ENCODE results near the gene MYEF2.

The MYEF2 gene

DNA sequence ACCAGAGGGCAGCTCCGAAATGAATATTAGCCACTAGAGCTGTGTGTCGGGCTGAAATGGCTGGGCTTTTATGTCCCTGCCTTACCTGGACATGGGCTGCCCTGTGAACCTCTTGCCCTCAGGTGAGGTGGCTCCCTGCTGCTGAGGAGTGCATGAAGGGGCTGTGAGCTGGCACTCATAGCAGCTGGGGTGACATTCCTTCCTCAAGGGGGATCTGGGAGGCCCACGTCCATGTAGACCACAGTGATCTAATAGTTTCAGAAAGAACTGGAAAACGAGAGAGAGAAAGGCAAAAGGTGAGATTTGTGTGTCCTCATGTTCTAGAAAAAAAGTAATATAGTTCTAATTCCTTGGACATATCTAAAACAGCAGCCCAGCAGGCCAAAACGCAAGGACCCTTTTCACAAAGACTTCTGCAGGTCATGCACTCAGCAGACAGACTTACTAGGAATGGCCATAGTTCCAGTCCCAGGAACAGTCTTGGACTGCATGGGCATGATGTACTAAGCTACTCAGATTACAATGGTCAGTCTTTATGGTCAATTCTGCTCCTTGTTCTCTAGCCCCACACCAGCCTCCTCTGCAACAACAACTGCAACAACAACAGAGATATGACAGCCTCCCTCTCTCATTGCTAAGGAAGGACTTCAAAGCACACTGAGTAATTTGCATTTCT is 68.1 kb downstream of the MYEF2 start:
- Histone ChIP-seq H4K91ac (ENCODE audit: low read depth, low read length, poor library complexity) (no peak overlapping the region), H2AK5ac (ENCODE audit: low read depth, low read length) (no peak overlapping the region), H3K4me2 (ENCODE audit: insufficient read depth, low read length, poor library complexity, severe bottlenecking) (no peak overlapping the region), H3K23ac (ENCODE audit: low read depth, low read length, poor library complexity) (peak overlapping the region; percentile 18), H3K4ac (ENCODE audit: low read length) (no peak overlapping the region), H3K79me1 (ENCODE audit: low read depth, low read length) (no peaks in the 10 kb centered on the region), H2BK120ac (ENCODE audit: low read depth, low read length) (no peak overlapping the region), H3K18ac (ENCODE audit: low read length) (no peak overlapping the region), H3K14ac (ENCODE audit: low read length) (no peak overlapping the region), H3K9ac (ENCODE audit: low read depth, low read length, poor library complexity) (no peak overlapping the region), H4K8ac (ENCODE audit: low read depth, low read length) (no peak overlapping the region), H2BK5ac (ENCODE audit: low read length) (no peak overlapping the region), H2BK15ac (ENCODE audit: low read length) (no peak overlapping the region), H2BK12ac (ENCODE audit: low read length) (no peak overlapping the region), H3K27ac (replicated peaks; ENCODE audit: low read length) (no peak overlapping the region), H3K4me1 (ENCODE audit: control insufficient read depth in 2 of 2, insufficient read depth in 1 of 2, low read depth in 1 of 2, low read length in 2 of 2) (no peaks in the 10 kb centered on the region), H2AFZ (ENCODE audit: low read length) (no peak overlapping the region), H3K9me3 (replicated peaks in 1 of 2; ENCODE audit: control insufficient read depth in 2 of 2, insufficient read depth in 1 of 2, low read depth in 1 of 2, low read length in 2 of 2) (no peaks in the 10 kb centered on the region), H3K36me3 (replicated peaks in 1 of 2; ENCODE audit: control insufficient read depth in 2 of 2, insufficient read depth in 2 of 2, low read length in 2 of 2) (no peaks in the 10 kb centered on the region), H3K27me3 (ENCODE audit: control insufficient read depth in 3 of 3, insufficient read depth in 3 of 3, low read depth in 1 of 3, low read length in 3 of 3) (peaks cover 0 to 9% (median 0%) of the 10 kb centered on the region in 3 experiments), H3K4me3 (ENCODE audit: low read length in 2 of 2) (no peak overlapping the region)
- no CpG with 5 or more reads among the region's 5 CpGs for WGBS, 2 donors (ENCODE audit: extremely low coverage in 2 of 2, insufficient read length in 2 of 2, insufficient replicate concordance in 1 of 2)
- no peak for DNase-seq (ENCODE audit: low spot score)

DNA sequence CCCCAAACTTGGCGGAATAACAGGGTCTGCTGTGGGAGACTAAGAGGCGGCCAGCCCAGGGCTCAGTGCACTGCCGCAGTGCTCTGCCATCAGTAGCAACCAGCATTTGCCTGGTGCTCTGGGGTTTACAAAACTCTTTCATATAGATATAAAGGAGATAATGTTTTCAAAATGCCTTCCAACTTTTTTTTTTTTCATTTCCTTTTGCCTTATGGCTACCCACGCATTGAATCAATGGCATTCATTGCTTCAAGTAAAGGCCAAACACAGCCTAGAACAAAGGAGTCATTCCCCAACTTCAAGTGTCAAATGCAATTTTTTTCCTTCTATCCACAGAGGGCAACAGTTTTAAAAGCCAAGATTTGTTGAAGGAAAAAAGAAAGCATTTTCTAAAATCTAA is 68.9 kb downstream of the MYEF2 start:
- Histone ChIP-seq H3K36me3 (replicated peaks in 1 of 2; ENCODE audit: control insufficient read depth in 2 of 2, insufficient read depth in 2 of 2, low read length in 2 of 2) (no peaks in the 10 kb centered on the region), H2BK5ac (ENCODE audit: low read length) (no peak overlapping the region), H2BK15ac (ENCODE audit: low read length) (no peak overlapping the region), H3K18ac (ENCODE audit: low read length) (no peak overlapping the region), H2AFZ (ENCODE audit: low read length) (no peak overlapping the region), H3K23ac (ENCODE audit: low read depth, low read length, poor library complexity) (no peak overlapping the region), H3K27me3 (ENCODE audit: control insufficient read depth in 3 of 3, insufficient read depth in 3 of 3, low read depth in 1 of 3, low read length in 3 of 3) (peaks cover 0 to 9% (median 0%) of the 10 kb centered on the region in 3 experiments), H3K79me1 (ENCODE audit: low read depth, low read length) (no peaks in the 10 kb centered on the region), H2BK120ac (ENCODE audit: low read depth, low read length) (no peak overlapping the region), H3K4me1 (ENCODE audit: control insufficient read depth in 2 of 2, insufficient read depth in 1 of 2, low read depth in 1 of 2, low read length in 2 of 2) (no peaks in the 10 kb centered on the region), H2AK5ac (ENCODE audit: low read depth, low read length) (no peak overlapping the region), H4K8ac (ENCODE audit: low read depth, low read length) (no peak overlapping the region), H3K27ac (replicated peaks; ENCODE audit: low read length) (no peak overlapping the region), H4K91ac (ENCODE audit: low read depth, low read length, poor library complexity) (no peak overlapping the region), H3K14ac (ENCODE audit: low read length) (no peak overlapping the region), H3K9me3 (replicated peaks in 1 of 2; ENCODE audit: control insufficient read depth in 2 of 2, insufficient read depth in 1 of 2, low read depth in 1 of 2, low read length in 2 of 2) (no peaks in the 10 kb centered on the region), H3K9ac (ENCODE audit: low read depth, low read length, poor library complexity) (no peak overlapping the region), H3K4me2 (ENCODE audit: insufficient read depth, low read length, poor library complexity, severe bottlenecking) (no peak overlapping the region), H3K4me3 (ENCODE audit: low read length in 2 of 2) (no peak overlapping the region), H2BK12ac (ENCODE audit: low read length) (no peak overlapping the region), H3K4ac (ENCODE audit: low read length) (no peak overlapping the region)
- no CpG with 5 or more reads among the region's 4 CpGs for WGBS, 2 donors (ENCODE audit: extremely low coverage in 2 of 2, insufficient read length in 2 of 2, insufficient replicate concordance in 1 of 2)
- DNase-seq (ENCODE audit: low spot score), result no peak

DNA sequence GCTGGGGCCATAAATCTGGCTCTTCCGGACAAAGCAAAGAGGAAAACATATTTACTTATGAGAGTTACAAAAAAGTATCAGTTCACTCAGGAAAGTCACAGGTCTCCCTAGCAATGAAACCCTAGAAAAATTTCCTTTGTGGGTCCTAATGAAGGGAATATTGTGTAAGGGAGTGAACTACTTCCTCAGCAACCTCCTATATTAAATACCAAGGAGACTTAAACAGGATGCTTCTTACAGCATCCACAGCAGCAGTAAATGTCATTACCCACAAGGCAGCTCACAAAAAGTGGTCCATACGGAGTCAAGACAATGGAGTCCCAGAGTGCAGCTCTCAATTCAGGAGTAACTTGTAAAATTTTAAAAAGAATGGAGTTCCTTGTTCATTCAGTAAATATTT is 72.2 kb downstream of the MYEF2 start:
- H3K4me1 ChIP-seq (ENCODE audit: control insufficient read depth in 2 of 2, insufficient read depth in 1 of 2, low read depth in 1 of 2, low read length in 2 of 2), result no peaks in the 10 kb centered on the region
- no peak overlapping the region for H2BK15ac ChIP-seq (ENCODE audit: low read length)
- H2AFZ ChIP-seq (ENCODE audit: low read length), result no peak overlapping the region
- H3K27me3 ChIP-seq (ENCODE audit: control insufficient read depth in 3 of 3, insufficient read depth in 3 of 3, low read depth in 1 of 3, low read length in 3 of 3), result peaks cover 0 to 14% (median 0%) of the 10 kb centered on the region in 3 experiments
- no peak overlapping the region for H2BK120ac ChIP-seq (ENCODE audit: low read depth, low read length)
- no peak overlapping the region for H4K8ac ChIP-seq (ENCODE audit: low read depth, low read length)
- no peak overlapping the region for H3K4ac ChIP-seq (ENCODE audit: low read length)
- no CpG with 5 or more reads among the region's 2 CpGs for WGBS, 2 donors (ENCODE audit: extremely low coverage in 2 of 2, insufficient read length in 2 of 2, insufficient replicate concordance in 1 of 2)
- DNase-seq (ENCODE audit: low spot score), result no peak
- no peak overlapping the region for H2BK12ac ChIP-seq (ENCODE audit: low read length)
- H4K91ac ChIP-seq (ENCODE audit: low read depth, low read length, poor library complexity), result no peak overlapping the region
- H3K23ac ChIP-seq (ENCODE audit: low read depth, low read length, poor library complexity), result no peak overlapping the region
- no peak overlapping the region for H2BK5ac ChIP-seq (ENCODE audit: low read length)
- H2AK5ac ChIP-seq (ENCODE audit: low read depth, low read length), result no peak overlapping the region
- no peak overlapping the region for H3K9ac ChIP-seq (ENCODE audit: low read depth, low read length, poor library complexity)
- no peak overlapping the region for H3K27ac ChIP-seq (replicated peaks; ENCODE audit: low read length)
- H3K14ac ChIP-seq (ENCODE audit: low read length), result no peak overlapping the region
- H3K79me1 ChIP-seq (ENCODE audit: low read depth, low read length), result no peaks in the 10 kb centered on the region
- H3K9me3 ChIP-seq (replicated peaks in 1 of 2; ENCODE audit: control insufficient read depth in 2 of 2, insufficient read depth in 1 of 2, low read depth in 1 of 2, low read length in 2 of 2), result no peaks in the 10 kb centered on the region
- no peak overlapping the region for H3K4me2 ChIP-seq (ENCODE audit: insufficient read depth, low read length, poor library complexity, severe bottlenecking)
- no peaks in the 10 kb centered on the region for H3K36me3 ChIP-seq (replicated peaks in 1 of 2; ENCODE audit: control insufficient read depth in 2 of 2, insufficient read depth in 2 of 2, low read length in 2 of 2)
- H3K4me3 ChIP-seq (ENCODE audit: low read length in 2 of 2), result no peak overlapping the region
- H3K18ac ChIP-seq (ENCODE audit: low read length), result no peak overlapping the region

DNA sequence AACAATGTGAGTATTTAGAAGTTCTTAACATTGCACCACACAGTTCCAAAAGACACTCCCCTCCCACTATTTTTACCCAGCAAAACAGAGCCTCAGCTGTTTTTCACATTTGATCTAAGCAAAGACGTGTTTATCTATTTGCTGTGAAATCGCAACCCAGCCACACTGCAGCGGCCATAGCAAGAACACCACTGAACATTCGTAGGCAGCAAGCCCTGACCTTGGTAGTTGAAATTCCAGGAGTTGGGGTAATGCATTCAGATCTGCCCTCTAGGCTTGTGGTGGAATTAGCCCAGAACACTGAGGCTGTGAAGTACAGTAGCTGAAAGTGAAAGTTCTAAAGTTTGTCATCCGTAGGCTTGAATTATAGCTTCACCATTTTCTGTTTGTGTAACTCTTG is 74.4 kb downstream of the MYEF2 start:
- Histone ChIP-seq H3K4ac (ENCODE audit: low read length) (no peak overlapping the region), H2BK12ac (ENCODE audit: low read length) (no peak overlapping the region), H2BK15ac (ENCODE audit: low read length) (no peak overlapping the region), H3K4me1 (ENCODE audit: control insufficient read depth in 2 of 2, insufficient read depth in 1 of 2, low read depth in 1 of 2, low read length in 2 of 2) (no peaks in the 10 kb centered on the region), H3K23ac (ENCODE audit: low read depth, low read length, poor library complexity) (no peak overlapping the region), H2AK5ac (ENCODE audit: low read depth, low read length) (no peak overlapping the region), H3K18ac (ENCODE audit: low read length) (no peak overlapping the region), H3K79me1 (ENCODE audit: low read depth, low read length) (no peaks in the 10 kb centered on the region), H3K9me3 (replicated peaks in 1 of 2; ENCODE audit: control insufficient read depth in 2 of 2, insufficient read depth in 1 of 2, low read depth in 1 of 2, low read length in 2 of 2) (no peaks in the 10 kb centered on the region), H4K91ac (ENCODE audit: low read depth, low read length, poor library complexity) (no peak overlapping the region), H3K36me3 (replicated peaks in 1 of 2; ENCODE audit: control insufficient read depth in 2 of 2, insufficient read depth in 2 of 2, low read length in 2 of 2) (no peaks in the 10 kb centered on the region), H2AFZ (ENCODE audit: low read length) (no peak overlapping the region), H2BK5ac (ENCODE audit: low read length) (no peak overlapping the region), H2BK120ac (ENCODE audit: low read depth, low read length) (no peak overlapping the region), H3K14ac (ENCODE audit: low read length) (no peak overlapping the region), H3K4me3 (ENCODE audit: low read length in 2 of 2) (no peak overlapping the region), H3K4me2 (ENCODE audit: insufficient read depth, low read length, poor library complexity, severe bottlenecking) (no peak overlapping the region), H3K27me3 (ENCODE audit: control insufficient read depth in 3 of 3, insufficient read depth in 3 of 3, low read depth in 1 of 3, low read length in 3 of 3) (peaks cover 0 to 20% (median 0%) of the 10 kb centered on the region in 3 experiments), H3K27ac (replicated peaks; ENCODE audit: low read length) (no peak overlapping the region), H3K9ac (ENCODE audit: low read depth, low read length, poor library complexity) (no peak overlapping the region), H4K8ac (ENCODE audit: low read depth, low read length) (no peak overlapping the region)
- no CpG with 5 or more reads among the region's 5 CpGs for WGBS, 2 donors (ENCODE audit: extremely low coverage in 2 of 2, insufficient read length in 2 of 2, insufficient replicate concordance in 1 of 2)
- no peak for DNase-seq (ENCODE audit: low spot score)

All from neuronal stem cell (in vitro differentiated cells).